Karpas-422 (cell line): Measurements from ENCODE around the gene SGIP1. TPM values are rescaled to one million over a fixed set of nuclear protein-coding genes. Genes with fewer than 3 reads are reported as not detected.

Experiments used
- DNase-seq: peaks from one replicate; pipeline ENCODE4 v3.0.0-alpha.2; 2015
- H2AFZ ChIP-seq: fragments of 200-600 bp; sonication (generic); 2 replicates; pipeline ENCODE4 v1.6.1; 2014; ENCODE audit warnings: antibody characterized with exemption, low read length, mixed read lengths
- H3K27ac ChIP-seq: fragments of 200-600 bp; sonication (generic); 2 replicates; pipeline ENCODE4 v1.5.1; 2014; ENCODE audit warnings: mild to moderate bottlenecking, low read length, moderate library complexity
- H3K27me3 ChIP-seq: fragments of 200-600 bp; sonication (generic); 2 replicates; pipeline ENCODE4 v1.6.1; 2014; ENCODE audit warnings: low read length, mixed read lengths
- H3K36me3 ChIP-seq: fragments of 200-600 bp; sonication (generic); 2 replicates; pipeline ENCODE4 v1.6.1; 2014; ENCODE audit warnings: low read length, mixed read lengths; ENCODE audit not compliant: insufficient read depth
- H3K4me1 ChIP-seq: fragments of 200-600 bp; sonication (generic); 2 replicates; pipeline ENCODE4 v1.6.1; 2014; ENCODE audit warnings: mild to moderate bottlenecking, low read length, mixed read lengths
- H3K4me2 ChIP-seq: fragments of 200-600 bp; sonication (generic); 2 replicates; pipeline ENCODE4 v1.6.1; 2014; ENCODE audit warnings: low read length, low read depth, mild to moderate bottlenecking; ENCODE audit not compliant: poor library complexity, severe bottlenecking
- H3K4me3 ChIP-seq: fragments of 200-600 bp; sonication (generic); 2 replicates; pipeline ENCODE4 v1.5.1; 2014; ENCODE audit warnings: mild to moderate bottlenecking, antibody characterized with exemption, low read length, mixed read lengths
- H3K79me2 ChIP-seq: fragments of 200-600 bp; sonication (generic); 2 replicates; pipeline ENCODE4 v1.6.1; 2014; ENCODE audit warnings: mild to moderate bottlenecking, low read length, mixed read lengths
- H3K9ac ChIP-seq: fragments of 200-600 bp; sonication (generic); 2 replicates; pipeline ENCODE4 v1.6.0; 2014; ENCODE audit warnings: low read length
- H3K9me2 ChIP-seq: fragments of 200-600 bp; sonication (generic), shearing (Covaris generic); replicated peaks from 2 replicates; pipeline ENCODE4 v1.6.0; 2014; ENCODE audit warnings: mild to moderate bottlenecking, low read length, moderate library complexity; ENCODE audit not compliant: insufficient read depth
- H3K9me3 ChIP-seq: fragments of 300-700, 200-600 bp; sonication (generic); 2 replicates; pipeline ENCODE4 v1.6.1; 2014; ENCODE audit warnings: low read length, mixed read lengths
- H4K20me1 ChIP-seq: fragments of 200-600 bp; sonication (generic); 2 replicates; pipeline ENCODE4 v1.6.1; 2014; ENCODE audit warnings: mild to moderate bottlenecking, antibody characterized with exemption, low read length, low read depth; ENCODE audit not compliant: insufficient read depth
- total RNA-seq: library from RNA; depleted of rRNA; stranded (reverse); fragments of >200 nt; shearing (Covaris generic); gene quantifications from 2 replicates; pipeline ENCODE4 v1.2.3, GENCODE V29; 2014; ENCODE audit warnings: low replicate concordance

The SGIP1 gene
- total RNA-seq, 1 experiment from 2014 or later: not detected

DNA sequence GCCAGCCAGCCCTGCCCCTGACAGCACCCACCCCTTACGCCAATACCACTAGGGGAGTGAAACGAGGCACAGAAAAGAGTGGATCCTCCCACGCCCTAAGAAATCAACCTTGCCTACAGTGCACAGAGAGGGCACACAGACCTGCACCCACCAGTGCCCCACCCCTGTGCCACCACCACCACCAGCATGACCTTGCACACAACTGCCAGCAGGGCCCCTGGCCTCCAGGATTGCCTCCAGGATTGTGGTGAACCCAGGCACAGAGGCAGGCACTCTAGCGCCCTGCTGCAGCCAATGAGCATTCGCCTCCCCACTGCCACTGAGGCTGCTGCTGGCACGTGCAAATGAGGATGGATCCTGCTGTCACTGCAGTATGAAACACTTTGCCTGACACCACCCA lies 23.5 kb upstream of the SGIP1 start:
- no peaks in the 10 kb centered on the region for H3K9me3 ChIP-seq
- H3K27me3 ChIP-seq: no peaks in the 10 kb centered on the region
- no peaks in the 10 kb centered on the region for H3K4me1 ChIP-seq
- H4K20me1 ChIP-seq: no peaks in the 10 kb centered on the region
- no peaks in the 10 kb centered on the region for H3K9me2 ChIP-seq
- no peak for DNase-seq
- H3K9ac ChIP-seq: no peak overlapping the region
- H2AFZ ChIP-seq: no peak overlapping the region
- no peak overlapping the region for H3K4me3 ChIP-seq
- H3K36me3 ChIP-seq: no peaks in the 10 kb centered on the region
- H3K79me2 ChIP-seq: no peaks in the 10 kb centered on the region
- no peak overlapping the region for H3K27ac ChIP-seq
- no peak overlapping the region for H3K4me2 ChIP-seq

DNA sequence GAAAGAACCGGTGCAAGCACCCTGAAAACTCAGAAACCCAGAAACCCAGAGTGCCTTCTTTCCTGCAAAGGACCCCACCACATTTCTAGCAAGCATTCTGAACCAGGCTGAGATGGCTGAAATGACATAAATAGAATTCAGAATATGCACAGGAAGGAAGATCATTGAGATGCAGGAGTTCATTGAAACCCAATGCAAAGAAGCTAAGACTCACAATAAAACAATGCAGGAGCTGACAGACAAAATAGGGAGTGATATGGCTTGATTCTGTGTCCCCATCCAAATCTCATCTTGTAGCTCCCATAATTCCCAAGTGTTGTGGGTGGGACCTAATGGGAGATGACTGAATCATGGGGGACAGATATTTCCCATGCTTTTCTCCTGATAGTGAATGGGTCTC lies 22.8 kb upstream of the SGIP1 start:
- Histone ChIP-seq H3K36me3 (no peaks in the 10 kb centered on the region), H3K9ac (no peak overlapping the region), H3K9me3 (no peaks in the 10 kb centered on the region), H3K79me2 (no peaks in the 10 kb centered on the region), H3K4me3 (no peak overlapping the region), H3K27me3 (no peaks in the 10 kb centered on the region), H3K4me1 (no peaks in the 10 kb centered on the region), H3K27ac (no peak overlapping the region), H3K4me2 (no peak overlapping the region), H2AFZ (no peak overlapping the region), H4K20me1 (no peaks in the 10 kb centered on the region), H3K9me2 (no peaks in the 10 kb centered on the region)
- DNase-seq: no peak

DNA sequence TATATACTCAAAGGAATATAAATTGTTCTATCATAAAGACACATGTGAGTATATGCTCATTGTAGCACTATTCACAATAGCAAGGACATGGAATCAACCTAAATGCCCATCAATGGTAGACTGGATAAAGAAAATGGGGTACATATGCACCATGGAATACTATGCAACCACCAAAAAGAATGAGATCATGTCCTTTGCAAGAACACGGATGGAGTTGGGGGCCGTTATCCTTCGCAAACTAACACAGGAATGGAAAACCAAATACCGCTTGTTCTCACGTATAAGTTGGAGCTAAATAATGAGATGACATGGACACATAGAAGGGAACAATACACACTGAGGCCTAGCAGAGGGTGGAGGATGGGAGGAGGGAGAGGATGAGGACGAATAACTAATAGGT lies 16.0 kb upstream of the SGIP1 start:
- Histone ChIP-seq H3K27me3 (no peaks in the 10 kb centered on the region), H3K9ac (no peak overlapping the region), H4K20me1 (no peaks in the 10 kb centered on the region)

GRCh38 chr1:66518654-66519053 lies 15.3 kb upstream of the SGIP1 start:
- Histone ChIP-seq H3K27me3 (no peaks in the 10 kb centered on the region), H3K27ac (no peak overlapping the region), H3K36me3 (no peaks in the 10 kb centered on the region), H3K4me2 (no peak overlapping the region), H3K79me2 (no peaks in the 10 kb centered on the region), H4K20me1 (no peaks in the 10 kb centered on the region), H3K9me3 (no peaks in the 10 kb centered on the region), H3K9ac (no peak overlapping the region), H2AFZ (no peak overlapping the region), H3K4me1 (no peaks in the 10 kb centered on the region), H3K4me3 (no peak overlapping the region), H3K9me2 (no peaks in the 10 kb centered on the region)
- no peak for DNase-seq

More for the DNA sequence above, 16.0 kb upstream of the SGIP1 start:
- Histone ChIP-seq H3K9me2 (no peaks in the 10 kb centered on the region), H3K4me3 (no peak overlapping the region), H3K79me2 (no peaks in the 10 kb centered on the region), H3K4me1 (no peaks in the 10 kb centered on the region), H3K27ac (no peak overlapping the region), H3K36me3 (no peaks in the 10 kb centered on the region), H2AFZ (no peak overlapping the region), H3K4me2 (no peak overlapping the region), H3K9me3 (no peaks in the 10 kb centered on the region)
- DNase-seq: no peak

DNA sequence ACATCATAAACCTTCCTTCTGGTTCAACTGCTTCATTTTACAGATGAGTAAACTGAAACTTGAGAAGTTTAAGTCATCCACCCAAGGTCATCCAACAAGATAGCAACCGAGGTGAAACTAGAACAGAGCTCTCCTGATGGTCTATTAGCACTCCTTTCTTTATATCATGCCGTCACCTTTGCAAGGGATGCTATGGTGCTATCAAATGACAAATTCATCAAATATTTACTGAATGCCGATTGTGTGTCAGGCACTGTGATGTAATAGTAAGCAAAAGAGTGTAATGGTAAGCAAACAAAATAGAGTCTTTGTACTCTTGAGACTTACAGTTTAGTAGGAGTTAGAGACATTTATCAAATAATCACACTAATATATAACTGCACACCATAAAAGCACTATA lies 14.0 kb upstream of the SGIP1 start:
- no peaks in the 10 kb centered on the region for H3K79me2 ChIP-seq
- no peak overlapping the region for H3K4me2 ChIP-seq
- no peak overlapping the region for H3K27ac ChIP-seq
- H3K4me3 ChIP-seq: no peak overlapping the region
- H3K9ac ChIP-seq: no peak overlapping the region
- no peaks in the 10 kb centered on the region for H3K36me3 ChIP-seq
- H3K27me3 ChIP-seq: no peaks in the 10 kb centered on the region
- H3K9me2 ChIP-seq: no peaks in the 10 kb centered on the region
- H3K4me1 ChIP-seq: no peaks in the 10 kb centered on the region
- H4K20me1 ChIP-seq: no peaks in the 10 kb centered on the region
- no peak for DNase-seq
- no peaks in the 10 kb centered on the region for H3K9me3 ChIP-seq
- H2AFZ ChIP-seq: no peak overlapping the region

DNA sequence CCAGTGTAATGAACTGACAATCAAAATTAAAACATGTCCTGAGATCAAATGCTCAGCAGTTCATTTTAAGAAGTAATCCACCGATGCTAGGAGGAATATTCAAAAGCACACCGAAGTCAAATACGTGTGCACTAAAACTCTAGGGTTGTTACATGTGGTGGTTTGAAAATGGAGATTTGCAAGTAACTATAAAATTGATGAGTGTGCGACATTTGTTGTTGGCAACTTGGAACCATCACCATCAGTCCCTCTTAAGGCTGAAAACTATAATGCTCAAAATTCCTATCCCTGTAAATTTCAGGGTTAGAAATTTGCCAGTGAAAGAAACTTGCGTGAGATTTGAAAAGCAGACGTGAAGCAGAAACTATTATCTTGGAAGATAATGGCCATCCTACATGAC lies 13.3 kb upstream of the SGIP1 start:
- Histone ChIP-seq H4K20me1 (no peaks in the 10 kb centered on the region), H3K4me2 (no peak overlapping the region), H3K4me3 (no peak overlapping the region), H3K9me3 (no peaks in the 10 kb centered on the region), H3K36me3 (no peaks in the 10 kb centered on the region), H2AFZ (no peak overlapping the region), H3K9me2 (no peaks in the 10 kb centered on the region), H3K79me2 (no peaks in the 10 kb centered on the region), H3K27me3 (no peaks in the 10 kb centered on the region), H3K4me1 (no peaks in the 10 kb centered on the region), H3K9ac (no peak overlapping the region), H3K27ac (no peak overlapping the region)
- DNase-seq: no peak

DNA sequence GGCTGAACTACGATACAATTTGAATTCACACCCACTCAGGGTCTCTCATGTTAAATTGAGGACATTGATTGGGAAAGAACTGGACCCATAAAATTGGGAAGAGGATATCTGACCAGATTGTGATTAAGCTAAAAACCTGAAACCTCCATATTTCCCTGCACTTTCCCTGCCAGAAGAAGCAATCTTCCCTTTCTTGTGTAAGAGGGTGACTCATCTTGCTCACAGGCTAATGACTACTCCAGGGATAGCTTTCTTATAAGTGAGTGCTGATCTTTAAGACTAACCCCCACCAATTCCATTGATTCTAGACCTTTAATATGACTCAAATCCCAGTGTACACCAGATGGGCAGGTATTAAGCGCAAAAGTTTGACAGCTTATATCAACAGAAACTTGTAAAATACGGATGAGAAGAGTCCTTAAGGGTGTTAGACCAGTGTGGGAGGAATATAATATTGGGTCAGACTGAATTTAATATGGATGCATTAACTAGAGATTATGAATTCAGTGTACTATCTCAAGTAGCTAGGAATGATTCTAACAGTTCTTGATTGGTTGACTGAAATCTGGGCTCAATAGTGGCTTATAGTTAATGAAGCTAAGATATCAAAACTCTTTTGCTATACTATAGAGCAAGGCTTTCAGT lies 12.1 kb upstream of the SGIP1 start:
- Histone ChIP-seq H3K9ac (no peak overlapping the region), H2AFZ (no peak overlapping the region), H3K9me2 (no peaks in the 10 kb centered on the region), H3K9me3 (no peaks in the 10 kb centered on the region), H3K79me2 (no peaks in the 10 kb centered on the region), H3K27me3 (no peaks in the 10 kb centered on the region), H3K4me3 (no peak overlapping the region), H3K36me3 (no peaks in the 10 kb centered on the region), H3K27ac (no peak overlapping the region), H3K4me1 (no peaks in the 10 kb centered on the region), H4K20me1 (no peaks in the 10 kb centered on the region), H3K4me2 (no peak overlapping the region)
- DNase-seq: no peak

- no peaks in the 10 kb centered on the region for H3K36me3 ChIP-seq
- no peak overlapping the region for H3K27ac ChIP-seq
- H3K9me2 ChIP-seq: no peaks in the 10 kb centered on the region
- H3K4me3 ChIP-seq: no peak overlapping the region
- H4K20me1 ChIP-seq: no peaks in the 10 kb centered on the region
- no peaks in the 10 kb centered on the region for H3K4me1 ChIP-seq
- no peak overlapping the region for H3K4me2 ChIP-seq
- H3K9ac ChIP-seq: no peak overlapping the region
- H3K27me3 ChIP-seq: no peaks in the 10 kb centered on the region
- no peak overlapping the region for H2AFZ ChIP-seq
- no peaks in the 10 kb centered on the region for H3K79me2 ChIP-seq
- no peaks in the 10 kb centered on the region for H3K9me3 ChIP-seq
- no peak for DNase-seq
These were observed 10.4 kb upstream of the SGIP1 start for GRCh38 chr1:66523562-66523961.

GRCh38 chr1:66525086-66525485 lies 8.9 kb upstream of the SGIP1 start:
- no peak overlapping the region for H2AFZ ChIP-seq
- H3K36me3 ChIP-seq: no peaks in the 10 kb centered on the region
- H3K4me2 ChIP-seq: no peak overlapping the region
- no peak overlapping the region for H3K4me3 ChIP-seq
- H3K27me3 ChIP-seq: no peaks in the 10 kb centered on the region
- no peak overlapping the region for H3K9ac ChIP-seq
- no peak for DNase-seq
- no peaks in the 10 kb centered on the region for H3K9me2 ChIP-seq
- H3K9me3 ChIP-seq: no peaks in the 10 kb centered on the region
- H3K79me2 ChIP-seq: no peaks in the 10 kb centered on the region
- no peak overlapping the region for H3K27ac ChIP-seq
- no peaks in the 10 kb centered on the region for H4K20me1 ChIP-seq
- H3K4me1 ChIP-seq: no peaks in the 10 kb centered on the region
